H1 (cell line): Measurements from ENCODE around the gene SPTBN5. TPM values are rescaled to one million over a fixed set of nuclear protein-coding genes. Genes with fewer than 3 reads are reported as not detected.

ENCODE experiments used
- CTCF ChIA-PET: fragments of 300-600 bp; sonication (Branson Sonifier 250); formaldehyde crosslinking; loops from one replicate; lab custom pipeline; 2021; ENCODE audit not compliant: partially characterized antibody; lab: Charles Lee
- POLR2A ChIA-PET: fragments of 300-600 bp; sonication (Branson Sonifier 250); formaldehyde crosslinking; loops from one replicate; lab custom pipeline; 2021; ENCODE audit warnings: inconsistent platforms; ENCODE audit not compliant: partially characterized antibody; lab: Charles Lee
- DNase-seq, 2 experiments: peaks; one replicate each; pipeline versions ENCODE4 v3.0.0 to v3.0.0-alpha.2; 2010 to 2022; ENCODE audit warnings: low spot score in 2 of 2, low read depth in 1 of 2, mixed read lengths in 1 of 2
- FAIRE-seq: peaks from 2 replicates; lab custom pipeline; 2011; peaks lifted over from hg19 to GRCh38; lab: Jason Lieb, UNC
- H2AFZ ChIP-seq: 2 replicates; pipeline ENCODE4 v1.8.1; 2012; ENCODE audit warnings: low read length, inconsistent platforms
- H2AK5ac ChIP-seq: 2 replicates; pipeline ENCODE4 v1.6.1; 2013; ENCODE audit warnings: low read depth, low read length
- H2BK120ac ChIP-seq: replicated peaks from 2 replicates; pipeline ENCODE3; 2013; ENCODE audit warnings: low read depth, low read length, inconsistent platforms
- H2BK12ac ChIP-seq: 2 replicates; pipeline ENCODE4 v1.6.1; 2013; ENCODE audit warnings: low read depth, low read length
- H2BK15ac ChIP-seq: 2 replicates; pipeline ENCODE4 v1.6.1; 2013; ENCODE audit warnings: low read length
- H2BK20ac ChIP-seq: 2 replicates; pipeline ENCODE4 v1.6.1; 2013; ENCODE audit warnings: low read length
- H2BK5ac ChIP-seq: 2 replicates; pipeline ENCODE4 v1.6.1; 2013; ENCODE audit warnings: low read depth, low read length
- H3K14ac ChIP-seq: 2 replicates; pipeline ENCODE4 v1.6.1; 2013; ENCODE audit warnings: inconsistent platforms; ENCODE audit not compliant: insufficient read length
- H3K18ac ChIP-seq: 2 replicates; pipeline ENCODE4 v1.6.1; 2013; ENCODE audit warnings: low read length; ENCODE audit errors: extremely low read depth
- H3K23ac ChIP-seq: 2 replicates; pipeline ENCODE4 v1.6.1; 2013; ENCODE audit warnings: inconsistent platforms; ENCODE audit not compliant: insufficient read length
- H3K23me2 ChIP-seq: 2 replicates; pipeline ENCODE4 v1.6.1; 2013; ENCODE audit warnings: low read depth, low read length
- H3K27ac ChIP-seq: 2 replicates; pipeline ENCODE4 v1.6.1; 2011; ENCODE audit warnings: low read depth, low read length, inconsistent platforms
- H3K27me3 ChIP-seq, 4 experiments: replicated peaks in 1 of 4; 1 replicate in 1 of 4; 2 replicates in 3 of 4; pipeline versions ENCODE4 v1.6.1 to v1.8.1; 2011 to 2013; ENCODE audit warnings: low read length in 3 of 4, mild to moderate bottlenecking in 3 of 4, inconsistent platforms in 2 of 4, mixed read lengths in 2 of 4, moderate library complexity in 1 of 4; ENCODE audit not compliant: control insufficient read depth in 3 of 4, insufficient read depth in 3 of 4; ENCODE audit errors: extremely low read depth in 1 of 4
- H3K36me3 ChIP-seq, 4 experiments: 2 replicates each; pipeline versions ENCODE4 v1.6.1 to v1.8.1; 2011 to 2013; ENCODE audit warnings: mild to moderate bottlenecking in 4 of 4, low read length in 3 of 4, moderate library complexity in 2 of 4, control low read depth in 1 of 4, inconsistent platforms in 1 of 4; ENCODE audit not compliant: insufficient read depth in 4 of 4, control insufficient read depth in 2 of 4
- H3K4ac ChIP-seq: replicated peaks from 2 replicates; pipeline ENCODE3; 2013; ENCODE audit warnings: low read length, low read depth, mixed read lengths, inconsistent platforms; ENCODE audit not compliant: insufficient read length
- H3K4me1 ChIP-seq, 4 experiments: replicated peaks in 1 of 4; 1 replicate in 1 of 4; 2 replicates in 3 of 4; pipeline versions ENCODE4 v1.6.1 to v1.8.1; 2011 to 2013; ENCODE audit warnings: low read length in 3 of 4, inconsistent platforms in 2 of 4, mixed read lengths in 1 of 4; ENCODE audit not compliant: insufficient read depth in 4 of 4, control insufficient read depth in 3 of 4
- H3K4me2 ChIP-seq, 2 experiments: 2 replicates each; pipeline versions ENCODE4 v1.6.1 to v1.8.1; 2011 to 2013; ENCODE audit warnings: low read depth in 2 of 2, low read length in 2 of 2, control low read depth in 1 of 2, inconsistent platforms in 1 of 2, mild to moderate bottlenecking in 1 of 2; ENCODE audit not compliant: insufficient read depth in 1 of 2
- H3K4me3 ChIP-seq, 4 experiments: fragments of 200-600, 300-600 bp in 1 of 4; sonication (generic), shearing (Covaris generic), sonication (Bioruptor Twin) in 1 of 4; 2 replicates each; pipeline versions ENCODE4 v1.5.1 to v1.8.1; 2011 to 2016; ENCODE audit warnings: low read length in 4 of 4, low read depth in 3 of 4, control low read depth in 2 of 4, inconsistent platforms in 2 of 4, mild to moderate bottlenecking in 2 of 4, mixed read lengths in 1 of 4, moderate library complexity in 1 of 4; ENCODE audit not compliant: insufficient read depth in 2 of 4; ENCODE audit errors: extremely low read depth in 1 of 4
- H3K56ac ChIP-seq: replicated peaks from 2 replicates; pipeline ENCODE3; 2013; ENCODE audit warnings: low read depth, mild to moderate bottlenecking, mixed read lengths, low read length, inconsistent platforms; ENCODE audit not compliant: insufficient read length
- H3K79me1 ChIP-seq: 2 replicates; pipeline ENCODE4 v1.6.1; 2013; ENCODE audit warnings: low read depth, low read length, control low read depth
- H3K79me2 ChIP-seq, 2 experiments: 2 replicates each; pipeline versions ENCODE4 v1.6.1 to v1.8.1; 2012 to 2013; ENCODE audit warnings: low read length in 2 of 2, mild to moderate bottlenecking in 2 of 2, inconsistent platforms in 1 of 2; ENCODE audit not compliant: insufficient read depth in 2 of 2, control insufficient read depth in 1 of 2
- H3K9ac ChIP-seq, 4 experiments: replicated peaks in 1 of 4; 1 replicate in 1 of 4; 2 replicates in 3 of 4; pipeline versions ENCODE4 v1.6.1 to v1.8.1; 2011 to 2013; ENCODE audit warnings: low read depth in 3 of 4, low read length in 3 of 4, control low read depth in 2 of 4, mild to moderate bottlenecking in 2 of 4, moderate library complexity in 2 of 4, inconsistent platforms in 1 of 4; ENCODE audit errors: extremely low read depth in 1 of 4
- H3K9me3 ChIP-seq, 2 experiments: 2 replicates each; pipeline versions ENCODE4 v1.6.1 to v1.8.1; 2012 to 2013; ENCODE audit warnings: mild to moderate bottlenecking in 2 of 2, moderate library complexity in 2 of 2, control low read depth in 1 of 2, inconsistent platforms in 1 of 2, low read depth in 1 of 2, low read length in 1 of 2, mixed read lengths in 1 of 2; ENCODE audit not compliant: insufficient read depth in 2 of 2
- H4K20me1 ChIP-seq, 2 experiments: replicated peaks in 1 of 2; 2 replicates each; pipeline versions ENCODE3 to v1.8.1; 2011 to 2013; ENCODE audit warnings: inconsistent platforms in 2 of 2, low read length in 2 of 2, mild to moderate bottlenecking in 1 of 2; ENCODE audit not compliant: insufficient read depth in 2 of 2, control insufficient read depth in 1 of 2
- H4K5ac ChIP-seq: 2 replicates; pipeline ENCODE4 v1.6.1; 2013; ENCODE audit warnings: low read length, low read depth, mixed read lengths, inconsistent platforms; ENCODE audit not compliant: insufficient read length
- H4K8ac ChIP-seq: 2 replicates; pipeline ENCODE4 v1.8.0; 2013; ENCODE audit warnings: mild to moderate bottlenecking, moderate library complexity, low read length, inconsistent platforms; ENCODE audit not compliant: insufficient read depth; ENCODE audit errors: extremely low read depth
- H4K91ac ChIP-seq: replicated peaks from 2 replicates; pipeline ENCODE3; 2013; ENCODE audit warnings: low read length, mixed read lengths, inconsistent platforms; ENCODE audit not compliant: insufficient read length
- BACH1 ChIP-seq: IDR thresholded peaks from 2 replicates; pipeline ENCODE4 v1.6.1; 2012; ENCODE audit warnings: low read length, improper control_type of control experiment
- BRCA1 ChIP-seq: IDR thresholded peaks from 2 replicates; pipeline ENCODE4 v1.6.1; 2012; ENCODE audit warnings: low read depth, low read length, improper control_type of control experiment
- CREB1 ChIP-seq: IDR thresholded peaks from 2 replicates; pipeline ENCODE4 v1.6.1; 2012; ENCODE audit warnings: inconsistent platforms
- EGR1 ChIP-seq: IDR thresholded peaks from 2 replicates; pipeline ENCODE4 v1.6.1; 2011; ENCODE audit warnings: low read depth, low read length, borderline replicate concordance
- FOSL1 ChIP-seq: IDR thresholded peaks from 2 replicates; pipeline ENCODE4 v1.6.1; 2011; ENCODE audit warnings: mild to moderate bottlenecking, low read depth, low read length, moderate library complexity; ENCODE audit not compliant: insufficient read depth
- HDAC6 ChIP-seq: IDR thresholded peaks from one replicate; pipeline ENCODE4 v1.7.1; 2012; ENCODE audit warnings: low read depth, mild to moderate bottlenecking, inconsistent platforms, low read length, moderate library complexity
- JUN ChIP-seq: IDR thresholded peaks from 2 replicates; pipeline ENCODE4 v1.6.1; 2011; ENCODE audit warnings: low read depth, mild to moderate bottlenecking, improper control_type of control experiment, low read length
- JUND ChIP-seq: IDR thresholded peaks from 2 replicates; pipeline ENCODE4 v1.6.1; 2011; ENCODE audit warnings: mild to moderate bottlenecking, improper control_type of control experiment, low read length
- KDM1A ChIP-seq: fragments of 200-600, 300-600 bp; sonication (generic); IDR thresholded peaks from 2 replicates; pipeline ENCODE4 v1.7.1; 2016; ENCODE audit warnings: mild to moderate bottlenecking, low read length, borderline replicate concordance
- KDM5A ChIP-seq: fragments of 200-600 bp; IDR thresholded peaks from 2 replicates; pipeline ENCODE4 v1.7.1; 2012; ENCODE audit warnings: mild to moderate bottlenecking, low read length, inconsistent platforms, mixed read lengths
- POLR2AphosphoS5 ChIP-seq: IDR thresholded peaks from 2 replicates; pipeline ENCODE4 v1.6.1; 2011; ENCODE audit warnings: low read depth, low read length
- SRF ChIP-seq: IDR thresholded peaks from 2 replicates; pipeline ENCODE4 v1.6.1; 2011; ENCODE audit warnings: mild to moderate bottlenecking, low read depth, low read length, moderate library complexity
- TBP ChIP-seq: IDR thresholded peaks from 2 replicates; pipeline ENCODE4 v1.6.1; 2011; ENCODE audit warnings: low read depth, low read length, improper control_type of control experiment
- TCF12 ChIP-seq: IDR thresholded peaks from 2 replicates; pipeline ENCODE4 v1.6.1; 2011; ENCODE audit warnings: low read depth, mild to moderate bottlenecking, low read length
- WGBS, 2 experiments: shearing (Covaris generic) in 1 of 2; methylation state at CpG; one replicate each; pipeline versions ENCODE4 v1.1.6 to v1.1.7; 2013 to 2015; ENCODE audit warnings: low lambda C conversion rate in 2 of 2, mixed read lengths in 2 of 2, inconsistent platforms in 1 of 2, low coverage in 1 of 2, missing lambda C conversion rate in 1 of 2; ENCODE audit not compliant: insufficient replicate concordance in 2 of 2, insufficient coverage in 1 of 2, insufficient read length in 1 of 2; ENCODE audit errors: extremely low coverage in 1 of 2, missing lambda C conversion rate in 1 of 2; 5-methylcytosine and 5-hydroxymethylcytosine counted together
- polyA plus RNA-seq, 7 experiments: library from polyadenylated mRNA; depleted of rRNA in 3 of 7; stranded (reverse) in 5 of 7; unstranded in 2 of 7; fragments of >200 nt in 5 of 7; fragments of 200-250 nt in 2 of 7; gene quantifications; 1 replicate in 5 of 7; 2 replicates in 1 of 7; 4 replicates in 1 of 7; pipeline versions ENCODE4 v1.2.1 to v1.2.3, GENCODE V29; 2011 to 2013; ENCODE audit warnings: missing spikeins in 2 of 7, mixed read lengths in 2 of 7
- total RNA-seq: library from RNA; stranded (reverse); fragmentation: NEBNext Ultra II Directional; extraction: Animal tissue kit (Norgen Biotek cat#: 25700); gene quantifications from 2 replicates; pipeline ENCODE4 v1.2.1, GENCODE V29; 2021
- TF ChIP-seq, protein P1 (sequence below): IDR thresholded peaks from 2 replicates; pipeline ENCODE4 v1.6.1; 2012; ENCODE audit warnings: inconsistent platforms

The SPTBN5 gene
- total and polyA plus RNA-seq, 2 of the 8 experiments (the other 6 are each of a cell fraction or from before 2014, with no cell fraction given) = 0.32 to 0.84 TPM

DNA sequence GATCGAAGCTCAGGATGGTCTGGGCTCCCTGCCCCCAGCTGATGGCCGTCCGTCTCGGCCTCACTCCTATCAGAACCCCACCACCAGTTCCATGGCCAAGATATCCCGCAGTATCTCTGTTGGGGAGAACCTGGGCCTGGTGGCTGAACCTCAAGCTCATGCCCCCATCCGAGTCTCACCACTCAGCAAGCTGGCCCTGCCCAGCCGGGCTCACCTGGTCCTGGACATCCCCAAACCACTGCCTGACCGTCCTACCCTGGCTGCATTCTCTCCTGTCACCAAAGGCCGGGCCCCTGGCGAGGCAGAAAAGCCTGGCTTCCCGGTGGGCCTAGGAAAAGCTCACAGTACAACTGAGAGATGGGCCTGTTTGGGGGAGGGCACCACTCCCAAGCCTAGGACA, 70.4 kb downstream of the SPTBN5 start:
- Histone ChIP-seq H3K27ac (no peak overlapping the region), H2AFZ (no peak overlapping the region), H3K23ac (no peak overlapping the region), H3K14ac (no peak overlapping the region), H3K4me3 (no peak overlapping the region), H3K4me2 (no peak overlapping the region), H3K23me2 (peaks cover 8% of the 10 kb centered on the region; the same call in 1 of the 2 replicates), H3K4ac (no peak overlapping the region), H2BK12ac (no peak overlapping the region), H3K9ac (no peak overlapping the region), H3K27me3 (peaks cover 0 to 2% (median 0%) of the 10 kb centered on the region in 4 experiments; a peak in 1 of 7 replicates), H3K79me1 (no peaks in the 10 kb centered on the region), H3K4me1 (peaks cover 0 to under 1% (median 0%) of the 10 kb centered on the region in 4 experiments; a peak in 3 of 7 replicates), H4K5ac (no peak overlapping the region), H3K18ac (no peak overlapping the region), H4K20me1 (peaks cover 0 to 1% of the 10 kb centered on the region in 2 experiments), H4K8ac (no peak overlapping the region), H3K36me3 (no peaks in the 10 kb centered on the region; a peak in 1 of 8 replicates), H4K91ac (no peak overlapping the region), H2BK120ac (no peak overlapping the region), H3K79me2 (no peaks in the 10 kb centered on the region), H2BK5ac (no peak overlapping the region), H2AK5ac (no peak overlapping the region), H2BK15ac (no peak overlapping the region), H3K9me3 (no peaks in the 10 kb centered on the region), H3K56ac (no peak overlapping the region), H2BK20ac (no peak overlapping the region)
- ChIA-PET CTCF (interaction anchor here (0.8 to 2.1 kb wide), 8 partner anchors 10 to 78 kb away, joined by 3 to 14 read pairs (median 4); partner anchors contain the start of gene MAPKBP1), POLR2A (interaction anchor here (1.7 kb wide), 1 partner anchor 49 kb away, joined by 4 read pairs; the partner anchor contains the start of gene MAPKBP1)
- WGBS, 2 experiments = 86% methylated on average over 11 of the region's 11 CpGs; no CpG with 5 or more reads in 1 of the 2 experiments
- FAIRE-seq (no peak), DNase-seq (no peak)
- TF ChIP-seq, protein P1, sequence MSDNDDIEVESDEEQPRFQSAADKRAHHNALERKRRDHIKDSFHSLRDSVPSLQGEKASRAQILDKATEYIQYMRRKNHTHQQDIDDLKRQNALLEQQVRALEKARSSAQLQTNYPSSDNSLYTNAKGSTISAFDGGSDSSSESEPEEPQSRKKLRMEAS = no peak
- TF ChIP-seq FOSL1 (no peak), JUND (no peak), TBP (no peak), BRCA1 (no peak), TCF12 (no peak), CREB1 (no peak), EGR1 (no peak), JUN (no peak), SRF (no peak), BACH1 (no peak), KDM1A (no peak), POLR2AphosphoS5 (no peak), HDAC6 (no peak), KDM5A (no peak)
